Measurements from ENCODE around the gene KLHDC4.
"Not testable (repeated sequence)": the region's sequence is repeated elsewhere in the genome, so short reads cannot be mapped to it uniquely, and the experiment has no call there.

KLHDC4 gene

DNA sequence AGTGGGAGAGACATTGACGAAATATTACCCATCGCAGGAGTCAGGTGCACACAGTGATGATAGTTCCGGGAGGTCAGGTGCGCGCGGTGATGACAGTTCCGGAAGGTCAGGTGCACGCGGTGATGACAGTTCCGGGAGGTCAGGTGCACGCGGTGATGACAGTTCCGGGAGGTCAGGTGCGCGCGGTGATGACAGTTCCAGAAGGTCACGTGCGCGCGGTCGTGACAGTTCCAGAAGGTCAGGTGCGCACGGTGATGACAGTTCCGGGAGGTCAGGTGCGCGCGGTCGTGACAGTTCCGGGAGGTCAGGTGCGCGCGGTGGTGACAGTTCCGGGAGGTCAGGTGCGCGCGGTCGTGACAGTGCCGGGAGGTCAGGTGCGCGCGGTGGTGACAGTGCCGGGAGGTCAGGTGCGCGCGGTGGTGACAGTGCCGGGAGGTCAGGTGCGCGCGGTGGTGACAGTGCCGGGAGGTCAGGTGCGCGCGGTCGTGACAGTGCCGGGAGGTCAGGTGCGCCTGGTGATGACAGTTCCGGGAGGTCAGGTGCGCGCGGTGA, 84.7 kb downstream of the KLHDC4 start:
- H3K27ac ChIP-seq (ENCODE audit: low read depth, low read length); H3K4me2 ChIP-seq (ENCODE audit: low read length); H3K79me1 ChIP-seq (ENCODE audit: low read length); H3K23ac ChIP-seq (ENCODE audit: low read length); H3K36me3 ChIP-seq (ENCODE audit: control insufficient read depth, insufficient read depth, low read length); H2BK5ac ChIP-seq (ENCODE audit: low read length); H3K18ac ChIP-seq (ENCODE audit: low read length); DNase-seq; H3K4me3 ChIP-seq (ENCODE audit: low read length); H3K79me2 ChIP-seq (ENCODE audit: control insufficient read depth, insufficient read depth, low read length); H4K8ac ChIP-seq (ENCODE audit: low read depth, low read length); H2BK15ac ChIP-seq (replicated peaks; ENCODE audit: low read depth); H2AK5ac ChIP-seq (ENCODE audit: low read length); H3K56ac ChIP-seq (ENCODE audit: low read length); H2BK120ac ChIP-seq (ENCODE audit: low read depth, low read length); H3K27me3 ChIP-seq (ENCODE audit: insufficient read depth, low read length, poor library complexity); H3K9ac ChIP-seq (ENCODE audit: low read length); H3K4ac ChIP-seq (ENCODE audit: low read depth, low read length); H4K5ac ChIP-seq (ENCODE audit: low read length); H3K4me1 ChIP-seq (ENCODE audit: control insufficient read depth, low read depth, low read length): not testable (repeated sequence)
- WGBS (ENCODE audit: extremely low coverage, insufficient coverage, low lambda C conversion rate): no CpG with 5 or more reads among the region's 60 CpGs

DNA sequence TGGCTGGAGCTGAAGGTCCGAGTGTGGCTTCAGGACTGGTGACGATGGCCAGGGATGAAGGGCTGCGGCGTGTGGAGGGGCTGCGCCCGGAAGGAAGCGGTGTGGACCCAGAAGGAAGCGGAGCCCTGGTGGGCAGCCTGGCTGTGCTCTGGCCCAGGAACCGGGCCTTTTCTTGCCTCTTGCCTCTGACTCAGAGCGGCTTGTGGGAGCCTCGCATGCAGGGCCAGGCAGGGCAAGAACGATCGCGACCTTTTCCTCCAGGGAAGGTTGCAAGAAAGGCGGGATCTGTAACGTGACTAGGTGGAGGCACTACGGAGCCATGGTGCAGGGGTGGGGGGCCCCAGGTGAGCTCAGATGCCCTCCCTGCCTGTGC, 85.5 kb downstream of the KLHDC4 start:
- Histone ChIP-seq H3K56ac (ENCODE audit: low read length) (no peak overlapping the region), H3K36me3 (ENCODE audit: control insufficient read depth, insufficient read depth, low read length) (no peaks in the 10 kb centered on the region), H3K18ac (ENCODE audit: low read length) (no peak overlapping the region), H2BK15ac (replicated peaks; ENCODE audit: low read depth) (no peak overlapping the region), H2BK120ac (ENCODE audit: low read depth, low read length) (no peak overlapping the region), H3K4me1 (ENCODE audit: control insufficient read depth, low read depth, low read length) (no peaks in the 10 kb centered on the region), H3K4me2 (ENCODE audit: low read length) (no peak overlapping the region), H2BK5ac (ENCODE audit: low read length) (no peak overlapping the region), H2AK5ac (ENCODE audit: low read length) (no peak overlapping the region), H3K23ac (ENCODE audit: low read length) (no peak overlapping the region), H3K9ac (ENCODE audit: low read length) (no peak overlapping the region), H3K27me3 (ENCODE audit: insufficient read depth, low read length, poor library complexity) (no peaks in the 10 kb centered on the region), H3K27ac (ENCODE audit: low read depth, low read length) (no peak overlapping the region), H3K79me2 (ENCODE audit: control insufficient read depth, insufficient read depth, low read length) (no peaks in the 10 kb centered on the region), H4K5ac (ENCODE audit: low read length) (no peak overlapping the region), H4K8ac (ENCODE audit: low read depth, low read length) (no peak overlapping the region), H3K4me3 (ENCODE audit: low read length) (no peak overlapping the region), H3K79me1 (ENCODE audit: low read length) (no peaks in the 10 kb centered on the region), H3K4ac (ENCODE audit: low read depth, low read length) (no peak overlapping the region)
- no peak for DNase-seq
- no CpG with 5 or more reads among the region's 17 CpGs for WGBS (ENCODE audit: extremely low coverage, insufficient coverage, low lambda C conversion rate)

DNA sequence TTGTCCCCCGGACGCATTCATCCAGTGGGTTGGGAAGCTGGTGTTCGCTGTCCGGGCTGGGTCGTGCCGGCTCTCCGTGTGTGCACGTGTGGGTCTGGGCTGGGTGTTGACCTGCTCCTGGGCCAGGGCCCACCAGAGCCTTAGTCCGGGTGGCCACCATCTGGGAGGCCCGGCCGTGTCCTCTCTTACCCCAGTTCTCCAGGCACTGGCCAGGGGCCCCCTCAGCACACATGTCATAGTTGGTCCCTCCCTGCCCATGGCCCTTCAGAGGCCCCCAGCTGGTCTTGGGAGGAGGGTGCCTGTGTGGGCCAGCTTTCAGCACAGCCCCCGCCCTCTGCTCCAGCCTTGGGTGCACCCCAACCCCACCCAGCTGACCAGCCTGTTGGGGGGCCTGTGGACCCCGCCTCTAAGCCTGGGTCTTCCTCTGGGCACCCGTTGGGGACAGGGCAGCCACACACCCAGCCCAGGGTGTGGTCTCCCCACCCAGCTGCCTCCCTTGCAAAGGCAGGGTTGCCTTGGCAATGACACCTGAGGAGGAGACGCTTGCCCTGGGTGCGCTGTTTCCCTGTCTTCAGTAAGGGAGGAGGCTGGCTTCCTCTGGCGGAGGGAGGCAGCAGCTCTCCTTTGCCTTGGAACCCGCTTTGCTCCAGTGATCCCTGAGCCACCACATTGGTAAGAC, 86.1 kb downstream of the KLHDC4 start:
- no peaks in the 10 kb centered on the region for H3K36me3 ChIP-seq (ENCODE audit: control insufficient read depth, insufficient read depth, low read length)
- no peak overlapping the region for H2AK5ac ChIP-seq (ENCODE audit: low read length)
- H2BK5ac ChIP-seq (ENCODE audit: low read length): no peak overlapping the region
- H3K4me3 ChIP-seq (ENCODE audit: low read length): no peak overlapping the region
- H4K5ac ChIP-seq (ENCODE audit: low read length): no peak overlapping the region
- no peaks in the 10 kb centered on the region for H3K79me1 ChIP-seq (ENCODE audit: low read length)
- no peak overlapping the region for H4K8ac ChIP-seq (ENCODE audit: low read depth, low read length)
- H3K23ac ChIP-seq (ENCODE audit: low read length): no peak overlapping the region
- H3K4me2 ChIP-seq (ENCODE audit: low read length): no peak overlapping the region
- H3K9ac ChIP-seq (ENCODE audit: low read length): no peak overlapping the region
- no peak overlapping the region for H2BK15ac ChIP-seq (replicated peaks; ENCODE audit: low read depth)
- no peaks in the 10 kb centered on the region for H3K79me2 ChIP-seq (ENCODE audit: control insufficient read depth, insufficient read depth, low read length)
- H3K4ac ChIP-seq (ENCODE audit: low read depth, low read length): no peak overlapping the region
- no peaks in the 10 kb centered on the region for H3K4me1 ChIP-seq (ENCODE audit: control insufficient read depth, low read depth, low read length)
- no peak for DNase-seq
- no peak overlapping the region for H3K27ac ChIP-seq (ENCODE audit: low read depth, low read length)
- H3K56ac ChIP-seq (ENCODE audit: low read length): no peak overlapping the region
- no CpG with 5 or more reads among the region's 18 CpGs for WGBS (ENCODE audit: extremely low coverage, insufficient coverage, low lambda C conversion rate)
- no peaks in the 10 kb centered on the region for H3K27me3 ChIP-seq (ENCODE audit: insufficient read depth, low read length, poor library complexity)
- no peak overlapping the region for H2BK120ac ChIP-seq (ENCODE audit: low read depth, low read length)
- no peak overlapping the region for H3K18ac ChIP-seq (ENCODE audit: low read length)

DNA sequence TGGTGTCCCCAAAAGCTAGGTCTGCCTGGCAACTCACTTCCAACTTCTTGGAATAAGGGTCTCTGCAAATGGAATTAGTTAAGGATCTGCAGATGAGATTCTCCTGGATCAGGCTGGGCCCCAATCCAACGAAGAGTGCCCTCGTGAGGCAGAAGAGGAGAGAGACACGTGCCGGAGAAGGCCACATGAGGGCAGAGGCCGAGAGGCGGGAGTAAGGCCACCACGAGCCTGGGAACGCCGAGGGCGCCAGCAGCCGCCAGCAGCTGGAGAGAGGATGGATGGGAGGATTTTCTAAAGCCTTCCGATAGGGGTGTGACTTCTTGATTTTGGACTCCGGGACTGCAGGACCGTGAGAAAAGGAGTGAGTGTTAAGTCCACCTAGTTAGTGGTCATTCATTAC, 87.2 kb downstream of the KLHDC4 start:
- Histone ChIP-seq H3K4me3 (ENCODE audit: low read length) (no peak overlapping the region), H3K56ac (ENCODE audit: low read length) (no peak overlapping the region), H3K79me2 (ENCODE audit: control insufficient read depth, insufficient read depth, low read length) (no peaks in the 10 kb centered on the region), H3K18ac (ENCODE audit: low read length) (no peak overlapping the region), H2BK120ac (ENCODE audit: low read depth, low read length) (no peak overlapping the region), H3K27ac (ENCODE audit: low read depth, low read length) (no peak overlapping the region), H3K27me3 (ENCODE audit: insufficient read depth, low read length, poor library complexity) (no peaks in the 10 kb centered on the region), H3K4me1 (ENCODE audit: control insufficient read depth, low read depth, low read length) (no peaks in the 10 kb centered on the region), H3K4me2 (ENCODE audit: low read length) (no peak overlapping the region), H3K9ac (ENCODE audit: low read length) (no peak overlapping the region), H3K4ac (ENCODE audit: low read depth, low read length) (no peak overlapping the region), H4K8ac (ENCODE audit: low read depth, low read length) (no peak overlapping the region), H3K36me3 (ENCODE audit: control insufficient read depth, insufficient read depth, low read length) (no peaks in the 10 kb centered on the region), H3K23ac (ENCODE audit: low read length) (no peak overlapping the region), H4K5ac (ENCODE audit: low read length) (no peak overlapping the region), H3K79me1 (ENCODE audit: low read length) (no peaks in the 10 kb centered on the region), H2AK5ac (ENCODE audit: low read length) (no peak overlapping the region), H2BK5ac (ENCODE audit: low read length) (no peak overlapping the region), H2BK15ac (replicated peaks; ENCODE audit: low read depth) (no peak overlapping the region)
- WGBS (ENCODE audit: extremely low coverage, insufficient coverage, low lambda C conversion rate): no CpG with 5 or more reads among the region's 14 CpGs
- DNase-seq: no peak

DNA sequence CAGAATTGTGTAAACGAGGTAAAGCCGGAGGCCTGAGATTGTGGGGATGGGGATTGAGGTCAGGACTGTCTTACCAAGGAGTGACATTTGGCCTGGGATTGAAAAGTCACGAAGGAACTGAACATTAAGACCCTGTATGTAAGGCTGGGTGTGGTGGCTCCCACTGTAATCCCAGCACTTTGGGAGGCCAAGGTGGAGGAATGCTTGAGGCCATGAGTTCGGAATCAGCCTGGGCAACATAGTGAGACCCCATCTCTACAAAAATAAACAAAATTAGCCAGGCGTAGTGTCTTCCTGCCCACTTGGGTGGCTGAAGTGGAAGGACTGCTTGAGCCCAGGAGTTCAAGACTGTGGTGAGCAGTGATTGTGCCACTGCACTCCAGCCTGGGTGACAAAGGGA, 88.0 kb downstream of the KLHDC4 start:
- no peak overlapping the region for H3K9ac ChIP-seq (ENCODE audit: low read length)
- H4K5ac ChIP-seq (ENCODE audit: low read length): no peak overlapping the region
- no peaks in the 10 kb centered on the region for H3K36me3 ChIP-seq (ENCODE audit: control insufficient read depth, insufficient read depth, low read length)
- no peak overlapping the region for H2BK15ac ChIP-seq (replicated peaks; ENCODE audit: low read depth)
- no peak overlapping the region for H3K56ac ChIP-seq (ENCODE audit: low read length)
- no peak for DNase-seq
- no peak overlapping the region for H2AK5ac ChIP-seq (ENCODE audit: low read length)
- H3K18ac ChIP-seq (ENCODE audit: low read length): no peak overlapping the region
- H3K79me1 ChIP-seq (ENCODE audit: low read length): no peaks in the 10 kb centered on the region
- no peak overlapping the region for H2BK120ac ChIP-seq (ENCODE audit: low read depth, low read length)
- H3K23ac ChIP-seq (ENCODE audit: low read length): no peak overlapping the region
- no peak overlapping the region for H2BK5ac ChIP-seq (ENCODE audit: low read length)
- no peaks in the 10 kb centered on the region for H3K79me2 ChIP-seq (ENCODE audit: control insufficient read depth, insufficient read depth, low read length)
- no peak overlapping the region for H3K4me2 ChIP-seq (ENCODE audit: low read length)
- H3K4me1 ChIP-seq (ENCODE audit: control insufficient read depth, low read depth, low read length): no peaks in the 10 kb centered on the region
- no peak overlapping the region for H3K4ac ChIP-seq (ENCODE audit: low read depth, low read length)
- H3K4me3 ChIP-seq (ENCODE audit: low read length): no peak overlapping the region
- no peaks in the 10 kb centered on the region for H3K27me3 ChIP-seq (ENCODE audit: insufficient read depth, low read length, poor library complexity)
- no peak overlapping the region for H4K8ac ChIP-seq (ENCODE audit: low read depth, low read length)
- H3K27ac ChIP-seq (ENCODE audit: low read depth, low read length): no peak overlapping the region
- WGBS (ENCODE audit: extremely low coverage, insufficient coverage, low lambda C conversion rate): no CpG with 5 or more reads among the region's 5 CpGs
